Activated B cell treated with CpG ODN at 0.5 μM for 24 hours (primary cell): ENCODE data around the gene RGR. TPM values are rescaled to one million over a fixed set of nuclear protein-coding genes. Genes with fewer than 3 reads are reported as not detected.

Experiments used
- ATAC-seq: fragments of 200-7000 bp; cut with Tn5 transposase; one replicate; pipeline ENCODE4 v1.10.0; 2021; ENCODE audit warnings: low read depth, mild to moderate bottlenecking, moderate library complexity
- CTCF ChIA-PET: fragments of 350-600 bp; sonication (Branson Sonifier 250); formaldehyde crosslinking; loops from one replicate; lab custom pipeline; 2021; ENCODE audit warnings: antibody characterized with exemption; lab: Charles Lee
- POLR2A ChIA-PET: fragments of 350-600 bp; sonication (Branson Sonifier 250); formaldehyde crosslinking; loops from one replicate; lab custom pipeline; 2021; ENCODE audit warnings: antibody characterized with exemption; lab: Charles Lee
- DNase-seq: peaks from one replicate; pipeline ENCODE4 v3.0.0; 2022
- H3K27ac Mint-ChIP-seq: one replicate; pipeline ENCODE4 v1.8.0; 2020; ENCODE audit warnings: mixed read lengths
- H3K27me3 Mint-ChIP-seq: one replicate; pipeline ENCODE4 v1.8.0; 2021; ENCODE audit warnings: mixed read lengths
- H3K36me3 Mint-ChIP-seq: one replicate; pipeline ENCODE4 v1.8.0; 2021; ENCODE audit warnings: low read depth, mixed read lengths
- H3K4me1 Mint-ChIP-seq: one replicate; pipeline ENCODE4 v1.8.0; 2021; ENCODE audit warnings: mixed read lengths
- H3K4me3 Mint-ChIP-seq: one replicate; pipeline ENCODE4 v1.8.0; 2020; ENCODE audit warnings: mild to moderate bottlenecking, mixed read lengths
- H3K9me3 Mint-ChIP-seq: one replicate; pipeline ENCODE4 v1.8.0; 2020; ENCODE audit warnings: mixed read lengths
- intact Hi-C: fragments of 100-400 bp; cut with micrococcal nuclease; formaldehyde crosslinking; loops from one replicate; pipeline ENCODE4 v1.15.1; 2024
- total RNA-seq: library from RNA; stranded (reverse); gene quantifications from 2 replicates; pipeline ENCODE4 v1.2.3, GENCODE V29; 2022
- TF ChIP-seq, protein P1 (sequence below): fragments of 200-600 bp; IDR thresholded peaks from one replicate; pipeline ENCODE4 v1.8.0; 2022; ENCODE audit warnings: antibody characterized with exemption, mild to moderate bottlenecking

The RGR gene
- total RNA-seq, 1 donor from 2014 or later = not detected

DNA sequence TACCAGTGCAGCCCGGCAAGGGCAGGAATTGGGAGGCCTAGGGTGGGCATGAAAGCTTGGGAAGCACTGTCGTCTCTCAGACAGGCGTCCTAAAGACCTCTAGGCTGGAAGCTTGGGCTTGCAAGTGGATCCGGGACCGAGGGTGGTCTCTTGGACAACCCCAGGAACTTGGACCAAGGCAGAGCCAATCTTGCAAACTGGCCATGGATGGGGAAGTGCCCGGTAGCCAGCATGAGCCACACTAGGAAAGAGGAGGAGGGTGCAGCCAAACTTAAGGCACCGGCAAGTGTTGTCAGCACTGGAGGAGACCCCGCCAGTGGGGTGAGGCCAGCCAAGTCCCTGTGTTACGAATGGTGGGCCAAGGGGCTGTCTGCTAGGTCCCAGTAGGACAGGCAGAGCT lies 28.0 kb upstream of the RGR start:
- POLR2A ChIA-PET = no interaction called here
- ATAC-seq (no peak), DNase-seq (no peak)
- no peak overlapping the region for H3K4me3 Mint-ChIP-seq
- no peaks in the 10 kb centered on the region for H3K4me1 Mint-ChIP-seq
- CTCF ChIA-PET = interaction anchor here (0.9 to 1.6 kb wide), 3 partner anchors 8 to 320 kb away, joined by 3 to 4 read pairs (median 3); no protein-coding TSS in a partner anchor
- TF ChIP-seq, protein P1, sequence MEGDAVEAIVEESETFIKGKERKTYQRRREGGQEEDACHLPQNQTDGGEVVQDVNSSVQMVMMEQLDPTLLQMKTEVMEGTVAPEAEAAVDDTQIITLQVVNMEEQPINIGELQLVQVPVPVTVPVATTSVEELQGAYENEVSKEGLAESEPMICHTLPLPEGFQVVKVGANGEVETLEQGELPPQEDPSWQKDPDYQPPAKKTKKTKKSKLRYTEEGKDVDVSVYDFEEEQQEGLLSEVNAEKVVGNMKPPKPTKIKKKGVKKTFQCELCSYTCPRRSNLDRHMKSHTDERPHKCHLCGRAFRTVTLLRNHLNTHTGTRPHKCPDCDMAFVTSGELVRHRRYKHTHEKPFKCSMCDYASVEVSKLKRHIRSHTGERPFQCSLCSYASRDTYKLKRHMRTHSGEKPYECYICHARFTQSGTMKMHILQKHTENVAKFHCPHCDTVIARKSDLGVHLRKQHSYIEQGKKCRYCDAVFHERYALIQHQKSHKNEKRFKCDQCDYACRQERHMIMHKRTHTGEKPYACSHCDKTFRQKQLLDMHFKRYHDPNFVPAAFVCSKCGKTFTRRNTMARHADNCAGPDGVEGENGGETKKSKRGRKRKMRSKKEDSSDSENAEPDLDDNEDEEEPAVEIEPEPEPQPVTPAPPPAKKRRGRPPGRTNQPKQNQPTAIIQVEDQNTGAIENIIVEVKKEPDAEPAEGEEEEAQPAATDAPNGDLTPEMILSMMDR = no peak
- no peaks in the 10 kb centered on the region for H3K36me3 Mint-ChIP-seq
- H3K27ac Mint-ChIP-seq = no peak overlapping the region
- peaks cover 1% of the 10 kb centered on the region for H3K27me3 Mint-ChIP-seq
- intact Hi-C loops = no loop called here
- peaks cover 5% of the 10 kb centered on the region for H3K9me3 Mint-ChIP-seq

DNA sequence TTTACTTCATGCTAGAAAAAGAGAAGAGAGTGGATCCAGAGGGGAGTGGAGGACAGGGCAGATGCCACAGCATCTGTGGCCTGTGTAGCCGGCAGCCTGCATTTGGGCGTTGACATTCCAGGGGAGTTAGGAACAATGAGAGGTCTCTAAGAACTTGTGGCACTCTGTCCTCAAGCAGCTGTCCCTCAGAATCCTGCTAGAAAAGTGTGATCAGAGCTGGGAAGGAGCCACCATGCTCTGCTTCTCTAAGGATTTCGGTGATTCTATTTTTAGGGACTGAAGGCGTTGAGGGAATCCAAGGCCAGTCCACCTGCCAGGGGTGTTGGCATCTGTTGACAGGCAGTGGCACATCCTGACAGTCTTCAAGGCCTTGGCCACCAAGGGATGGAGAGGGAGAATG lies 27.1 kb upstream of the RGR start:
- CTCF ChIA-PET = interaction anchor here (0.9 to 1.6 kb wide), 3 partner anchors 9 to 319 kb away, joined by 3 to 4 read pairs (median 3); no protein-coding TSS in a partner anchor
- TF ChIP-seq, protein P1 = no peak
- peaks cover 6% of the 10 kb centered on the region for H3K27me3 Mint-ChIP-seq
- DNase-seq (no peak), ATAC-seq (no peak)
- POLR2A ChIA-PET = no interaction called here
- no peaks in the 10 kb centered on the region for H3K4me1 Mint-ChIP-seq
- intact Hi-C loops = no loop called here
- no peaks in the 10 kb centered on the region for H3K36me3 Mint-ChIP-seq
- no peak overlapping the region for H3K4me3 Mint-ChIP-seq
- H3K27ac Mint-ChIP-seq = no peak overlapping the region
- H3K9me3 Mint-ChIP-seq = peaks cover 5% of the 10 kb centered on the region

DNA sequence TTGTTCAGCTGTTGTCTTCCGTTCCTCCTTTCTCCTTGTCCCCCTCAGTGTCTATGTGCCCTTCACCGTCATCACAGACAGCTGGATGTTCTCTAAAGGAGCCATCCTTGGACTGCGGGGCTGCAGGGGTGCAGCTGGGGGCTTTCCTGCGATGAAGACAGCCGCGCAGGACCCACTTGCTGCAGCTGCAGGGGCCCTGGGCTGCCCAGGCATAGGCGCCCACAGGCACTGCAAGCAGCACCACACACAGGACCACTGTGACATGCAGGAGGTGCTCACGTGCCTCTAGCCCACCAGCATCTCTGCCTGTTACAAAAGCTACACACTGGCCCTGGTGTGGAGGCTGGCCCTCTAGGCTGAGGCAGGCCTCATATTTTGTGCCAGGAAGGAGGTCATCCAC lies 22.9 kb upstream of the RGR start:
- DNase-seq = no peak
- Mint-ChIP-seq H3K27me3 (peaks cover 18% of the 10 kb centered on the region), H3K4me3 (no peak overlapping the region), H3K27ac (no peak overlapping the region), H3K36me3 (no peaks in the 10 kb centered on the region), H3K9me3 (peaks cover 5% of the 10 kb centered on the region), H3K4me1 (no peaks in the 10 kb centered on the region)
- TF ChIP-seq, protein P1 = no peak
- POLR2A ChIA-PET = no interaction called here
- ATAC-seq = no peak
- intact Hi-C loops = no loop called here
- CTCF ChIA-PET = no interaction called here

DNA sequence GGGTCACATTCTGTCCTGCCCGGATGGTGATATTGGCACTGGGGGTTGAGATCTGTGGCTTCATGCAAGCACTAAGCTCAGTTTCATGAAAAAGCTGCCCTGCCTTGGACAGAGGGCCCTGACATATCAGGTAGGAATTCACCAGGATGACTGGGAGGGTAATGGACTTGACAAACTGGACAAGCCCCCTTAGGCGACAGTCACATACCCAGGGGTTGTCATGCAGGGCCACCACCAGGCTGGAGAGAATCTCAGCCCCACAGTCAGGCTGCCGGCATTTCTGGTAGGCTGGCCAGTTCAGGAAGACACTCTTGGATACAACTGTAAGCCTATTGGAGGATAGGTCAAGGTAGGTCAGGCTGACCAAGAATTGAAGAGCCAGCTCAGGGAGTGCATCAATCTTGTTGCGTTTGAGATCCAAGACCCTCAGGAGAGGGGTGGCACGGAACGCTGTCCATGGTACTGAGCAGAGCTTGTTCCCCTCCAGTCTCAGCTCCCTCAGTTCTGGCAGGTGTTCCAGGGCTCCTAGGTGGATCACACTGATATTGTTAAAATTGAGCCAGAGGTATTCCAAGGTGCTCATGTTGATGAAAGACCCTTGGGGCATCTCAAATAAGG lies 20.3 kb upstream of the RGR start:
- ChIA-PET CTCF (interaction anchor here (1.0 to 1.2 kb wide), 2 partner anchors 77 to 353 kb away, joined by 3 to 4 read pairs; no protein-coding TSS in a partner anchor), POLR2A (no interaction called here)
- TF ChIP-seq, protein P1 = no peak
- no peak for ATAC-seq
- intact Hi-C loops = no loop called here
- Mint-ChIP-seq H3K27me3 (peaks cover 20% of the 10 kb centered on the region), H3K27ac (no peak overlapping the region), H3K4me3 (no peak overlapping the region), H3K9me3 (peaks cover 6% of the 10 kb centered on the region), H3K4me1 (no peaks in the 10 kb centered on the region), H3K36me3 (no peaks in the 10 kb centered on the region)
- DNase-seq = no peak

DNA sequence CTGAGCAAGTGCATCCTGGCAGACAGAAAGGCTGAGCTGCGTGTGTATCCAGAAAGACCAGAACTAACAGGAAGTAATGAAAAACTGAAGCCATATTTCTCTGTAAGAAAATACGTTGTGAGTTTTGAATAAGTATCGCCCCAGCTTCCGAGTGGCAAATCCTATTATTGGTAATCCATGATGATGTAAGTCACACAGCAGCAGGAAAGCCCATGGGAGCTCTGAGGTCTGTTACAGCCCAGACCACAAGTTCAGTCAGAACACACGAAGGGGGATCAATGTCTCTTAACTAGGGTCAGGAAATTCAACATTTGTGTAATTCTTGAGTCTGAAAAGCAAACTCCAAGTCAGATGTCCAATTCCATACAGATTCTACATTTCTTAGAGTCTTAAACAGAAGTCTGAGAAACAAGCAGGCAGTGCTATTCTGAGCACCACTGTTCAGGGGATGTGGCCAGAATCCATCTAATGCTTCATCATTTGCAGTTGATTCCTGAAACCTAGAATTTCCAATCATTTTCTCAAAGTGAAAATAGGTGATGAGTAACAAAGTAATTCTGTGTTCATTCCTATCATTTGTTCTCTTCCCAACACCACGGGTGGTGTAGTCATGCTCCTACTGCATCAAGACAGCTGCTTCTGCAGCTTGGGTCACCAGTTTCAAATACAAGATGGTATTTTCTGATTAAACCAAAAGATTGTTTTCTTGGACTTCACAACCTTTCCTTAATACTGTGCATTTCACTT lies 19.3 kb upstream of the RGR start, which contains the start of gene LRIT2:
Gene LRIT2 (minus strand): TSS at position 118 of the 747 bp plus-strand sequence. CDS start 24 bp downstream, at position 94.
- ChIA-PET CTCF (interaction anchor here (1.0 kb wide), 1 partner anchor 354 kb away, joined by 4 read pairs; no protein-coding TSS in a partner anchor), POLR2A (no interaction called here)
- peaks cover 4% of the 10 kb centered on the region for H3K9me3 Mint-ChIP-seq
- H3K27me3 Mint-ChIP-seq = peaks cover 20% of the 10 kb centered on the region
- TF ChIP-seq, protein P1 = no peak
- no peaks in the 10 kb centered on the region for H3K36me3 Mint-ChIP-seq
- no peak within 1 kb of the TSS for H3K27ac Mint-ChIP-seq
- no peak for ATAC-seq
- intact Hi-C loops = no loop called here
- H3K4me3 Mint-ChIP-seq = no peak within 1 kb of the TSS
- H3K4me1 Mint-ChIP-seq = no peaks in the 10 kb centered on the region
- DNase-seq = no peak
